ENCODE measurements around the gene SWT1. TPM values are rescaled to one million over a fixed set of nuclear protein-coding genes. Genes with fewer than 3 reads are reported as not detected.

The SWT1 gene
- total RNA-seq, 2 experiments from 2014 or later = 4.1 to 5.3 TPM

- Histone ChIP-seq H3K9me3 (ENCODE audit: control insufficient read depth in 1 of 2, insufficient read depth in 1 of 2, low read length in 2 of 2) (no peaks in the 10 kb centered on the region), H3K36me3 (ENCODE audit: insufficient read depth, low read length) (no peaks in the 10 kb centered on the region), H3K27ac (ENCODE audit: low read depth in 1 of 2, low read length in 2 of 2) (peak overlapping the region in 1 of 2 donors; percentile 58), H3K27me3 (ENCODE audit: control insufficient read depth in 1 of 2, insufficient read depth in 2 of 2, low read length in 2 of 2) (no peaks in the 10 kb centered on the region), H3K4me3 (ENCODE audit: low read length) (no peak overlapping the region), H3K4me1 (ENCODE audit: insufficient read depth, low read length) (peaks cover 45% of the 10 kb centered on the region)
- H3K4me1 Mint-ChIP-seq (ENCODE audit: low read depth) = peaks cover 64% of the 10 kb centered on the region
- ATAC-seq (ENCODE audit: poor library complexity) = no peak
- DNase-seq = no peak
- no peaks in the 10 kb centered on the region for H3K27me3 Mint-ChIP-seq
- ChIA-PET POLR2A (interaction anchor here (0.8 to 3.9 kb wide), 16 partner anchors 11 to 390 kb away, joined by 3 to 68 read pairs (median 6); partner anchors contain the start of gene IVNS1ABP), CTCF (interaction anchor here (1.2 to 2.4 kb wide), 4 partner anchors 11 to 279 kb away, joined by 4 to 8 read pairs (median 4); partner anchors contain the start of gene IVNS1ABP)
- peaks cover 33% of the 10 kb centered on the region for H3K36me3 Mint-ChIP-seq (ENCODE audit: low read depth)
- peak overlapping the region; percentile 91 for H3K27ac Mint-ChIP-seq
- no peak overlapping the region for H3K4me3 Mint-ChIP-seq
- TF ChIP-seq, protein P1, sequence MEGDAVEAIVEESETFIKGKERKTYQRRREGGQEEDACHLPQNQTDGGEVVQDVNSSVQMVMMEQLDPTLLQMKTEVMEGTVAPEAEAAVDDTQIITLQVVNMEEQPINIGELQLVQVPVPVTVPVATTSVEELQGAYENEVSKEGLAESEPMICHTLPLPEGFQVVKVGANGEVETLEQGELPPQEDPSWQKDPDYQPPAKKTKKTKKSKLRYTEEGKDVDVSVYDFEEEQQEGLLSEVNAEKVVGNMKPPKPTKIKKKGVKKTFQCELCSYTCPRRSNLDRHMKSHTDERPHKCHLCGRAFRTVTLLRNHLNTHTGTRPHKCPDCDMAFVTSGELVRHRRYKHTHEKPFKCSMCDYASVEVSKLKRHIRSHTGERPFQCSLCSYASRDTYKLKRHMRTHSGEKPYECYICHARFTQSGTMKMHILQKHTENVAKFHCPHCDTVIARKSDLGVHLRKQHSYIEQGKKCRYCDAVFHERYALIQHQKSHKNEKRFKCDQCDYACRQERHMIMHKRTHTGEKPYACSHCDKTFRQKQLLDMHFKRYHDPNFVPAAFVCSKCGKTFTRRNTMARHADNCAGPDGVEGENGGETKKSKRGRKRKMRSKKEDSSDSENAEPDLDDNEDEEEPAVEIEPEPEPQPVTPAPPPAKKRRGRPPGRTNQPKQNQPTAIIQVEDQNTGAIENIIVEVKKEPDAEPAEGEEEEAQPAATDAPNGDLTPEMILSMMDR (IDR thresholded peaks at IDR 0.05) = no peak
- H3K9me3 Mint-ChIP-seq = peaks cover 6% of the 10 kb centered on the region
- intact Hi-C loops (cut with DNase I, micrococcal nuclease) = loop anchor here in 1 of 2 experiments (2.0 to 5.0 kb wide), 2 partner anchors 36 to 38 kb away; partner anchors contain the start of gene IVNS1ABP
Observed at GRCh38 chr1:185280589-185280988, 123.6 kb downstream of the SWT1 start.

GRCh38 chr1:185281245-185281644 is 124.3 kb downstream of the SWT1 start:
- Mint-ChIP-seq H3K9me3 (peaks cover 6% of the 10 kb centered on the region), H3K27me3 (no peaks in the 10 kb centered on the region), H3K36me3 (ENCODE audit: low read depth) (peaks cover 33% of the 10 kb centered on the region), H3K27ac (peak overlapping the region; percentile 91), H3K4me1 (ENCODE audit: low read depth) (peaks cover 67% of the 10 kb centered on the region), H3K4me3 (peak overlapping the region; percentile 83)
- TF ChIP-seq, protein P1 (IDR thresholded peaks at IDR 0.05) = no peak
- no peaks in the 10 kb centered on the region for H3K36me3 ChIP-seq (ENCODE audit: insufficient read depth, low read length)
- H3K27me3 ChIP-seq (ENCODE audit: control insufficient read depth in 1 of 2, insufficient read depth in 2 of 2, low read length in 2 of 2) = no peaks in the 10 kb centered on the region
- no peaks in the 10 kb centered on the region for H3K9me3 ChIP-seq (ENCODE audit: control insufficient read depth in 1 of 2, insufficient read depth in 1 of 2, low read length in 2 of 2)
- ATAC-seq (ENCODE audit: poor library complexity) = peak; percentile 96
- ChIA-PET CTCF (interaction anchor here (1.2 to 2.4 kb wide), 4 partner anchors 11 to 279 kb away, joined by 4 to 8 read pairs (median 4); partner anchors contain the start of gene IVNS1ABP), POLR2A (interaction anchor here (0.9 to 3.9 kb wide), 18 partner anchors 11 to 389 kb away, joined by 3 to 68 read pairs (median 6); partner anchors contain the start of gene IVNS1ABP)
- H3K4me1 ChIP-seq (ENCODE audit: insufficient read depth, low read length) = peaks cover 45% of the 10 kb centered on the region
- peak overlapping the region; percentile 58 to 62 for H3K27ac ChIP-seq (ENCODE audit: low read depth in 1 of 2, low read length in 2 of 2)
- H3K4me3 ChIP-seq (ENCODE audit: low read length) = no peak overlapping the region
- intact Hi-C loops (cut with DNase I, micrococcal nuclease) = loop anchor here in 1 of 2 experiments (2.0 to 5.0 kb wide), 2 partner anchors 36 to 39 kb away; partner anchors contain the start of gene IVNS1ABP
- DNase-seq = peak in 13 of 14 experiments; percentile 10 to 78 (median 25)

GRCh38 chr1:185284116-185284515 is 127.1 kb downstream of the SWT1 start:
- ATAC-seq (ENCODE audit: poor library complexity) (no peak), DNase-seq (no peak)
- Histone ChIP-seq H3K36me3 (ENCODE audit: insufficient read depth, low read length) (no peaks in the 10 kb centered on the region), H3K4me1 (ENCODE audit: insufficient read depth, low read length) (peaks cover 45% of the 10 kb centered on the region), H3K27ac (ENCODE audit: low read depth in 1 of 2, low read length in 2 of 2) (no peak overlapping the region), H3K27me3 (ENCODE audit: control insufficient read depth in 1 of 2, insufficient read depth in 2 of 2, low read length in 2 of 2) (no peaks in the 10 kb centered on the region), H3K9me3 (ENCODE audit: control insufficient read depth in 1 of 2, insufficient read depth in 1 of 2, low read length in 2 of 2) (no peaks in the 10 kb centered on the region), H3K4me3 (ENCODE audit: low read length) (no peak overlapping the region)
- Mint-ChIP-seq H3K27ac (peak overlapping the region; percentile 91), H3K4me3 (no peak overlapping the region), H3K27me3 (no peaks in the 10 kb centered on the region), H3K4me1 (ENCODE audit: low read depth) (peaks cover 76% of the 10 kb centered on the region), H3K36me3 (ENCODE audit: low read depth) (peaks cover 25% of the 10 kb centered on the region), H3K9me3 (peaks cover 6% of the 10 kb centered on the region)
- intact Hi-C loops (cut with DNase I, micrococcal nuclease) = loop anchor here in 1 of 2 experiments (5.0 kb wide), 1 partner anchor 42 kb away; no protein-coding TSS in a partner anchor
- ChIA-PET CTCF (interaction anchor here (1.0 to 1.3 kb wide), 2 partner anchors 13 to 30 kb away, joined by 3 read pairs; no protein-coding TSS in a partner anchor), POLR2A (interaction anchor here (0.9 to 1.3 kb wide), 2 partner anchors 16 to 33 kb away, joined by 3 read pairs; partner anchors contain the start of gene IVNS1ABP)
- TF ChIP-seq, protein P1 (IDR thresholded peaks at IDR 0.05) = no peak
